Fibroblast of skin of left quadriceps (primary cell): ENCODE measurements around the gene EBPL.
"Not testable (repeated sequence)": the region's sequence is repeated elsewhere in the genome, so short reads cannot be mapped to it uniquely, and the experiment has no call there.

Source experiments
- DNase-seq, 2 experiments: peaks; one replicate each; pipeline ENCODE4 v3.0.0-alpha.2; 2013; ENCODE audit warnings: low read depth in 2 of 2

Gene EBPL

GRCh38 chr13:49690995-49691784, at the start of gene EBPL:
Gene EBPL, minus strand, starts transcription at chr13:49691486. Its CDS starts 62 bp downstream, at chr13:49691424.
- DNase-seq = peak; percentile 80 to 81

- DNase-seq = no peak
These were observed 49.6 kb upstream of the EBPL start for GRCh38 chr13:49740870-49741269.

GRCh38 chr13:49739498-49740187, 48.4 kb upstream of the EBPL start:
- no peak for DNase-seq

GRCh38 chr13:49733181-49733951, 42.1 kb upstream of the EBPL start:
- no peak for DNase-seq

- DNase-seq = peak; percentile 40 to 57
These were observed 40.5 kb upstream of the EBPL start for GRCh38 chr13:49731766-49732165.

- no peak for DNase-seq
These were observed 25.3 kb upstream of the EBPL start for GRCh38 chr13:49716615-49717014.

GRCh38 chr13:49714757-49715156, 23.5 kb upstream of the EBPL start:
- DNase-seq = no peak

GRCh38 chr13:49711218-49711863, 20.1 kb upstream of the EBPL start:
- DNase-seq = no peak

GRCh38 chr13:49704264-49704663, 13.0 kb upstream of the EBPL start:
- DNase-seq = not testable (repeated sequence)

- DNase-seq = no peak
These were observed 10.2 kb upstream of the EBPL start for GRCh38 chr13:49701491-49701890.

GRCh38 chr13:49697468-49697867, 6.2 kb upstream of the EBPL start:
- DNase-seq = no peak

- no peak for DNase-seq
These were observed 3.2 kb upstream of the EBPL start for GRCh38 chr13:49694446-49694845.

GRCh38 chr13:49693877-49694276, 2.6 kb upstream of the EBPL start:
- DNase-seq = no peak

- DNase-seq = peak in 1 of 2 experiments; percentile 48
These were observed 2.0 kb upstream of the EBPL start for GRCh38 chr13:49693191-49693733.

GRCh38 chr13:49690133-49690994, 922 bp downstream of the EBPL start:
- DNase-seq = no peak

GRCh38 chr13:49683489-49683888, 7.8 kb downstream of the EBPL start:
- no peak for DNase-seq

- DNase-seq = peak in 1 of 2 experiments; percentile 22
These were observed 9.3 kb downstream of the EBPL start for GRCh38 chr13:49681842-49682435.

- no peak for DNase-seq
These were observed 12.0 kb downstream of the EBPL start for GRCh38 chr13:49679246-49679645.

- no peak for DNase-seq
These were observed 12.9 kb downstream of the EBPL start for GRCh38 chr13:49678191-49678914.
